SK-N-SH (cell line): ENCODE measurements around the gene KCNIP4. TPM values are rescaled to one million over a fixed set of nuclear protein-coding genes. Genes with fewer than 3 reads are reported as not detected.

ENCODE experiments used
- CTCF ChIA-PET: fragments of 300-600, 350-600 bp; formaldehyde crosslinking; extraction: SDS; loops from one replicate; lab custom pipeline; 2021; lab: Yijun Ruan, JAX
- POLR2A ChIA-PET: fragments of 350-600 bp; sonication (Branson Sonifier 250); formaldehyde crosslinking; extraction: SDS; loops from one replicate; lab custom pipeline; 2020; ENCODE audit warnings: antibody characterized with exemption, inconsistent platforms; lab: Yijun Ruan, JAX
- DNase-seq: peaks from one replicate; pipeline ENCODE4 v3.0.0; 2012
- H2AFZ ChIP-seq: fragments of 200-600 bp; sonication (generic); 2 replicates; pipeline ENCODE4 v1.8.1; 2016; ENCODE audit warnings: antibody characterized with exemption, mild to moderate bottlenecking, low read depth
- H3F3A ChIP-seq: fragments of 200-600 bp; sonication (generic); replicated peaks from 2 replicates; pipeline ENCODE3; 2016; ENCODE audit warnings: antibody characterized with exemption, mild to moderate bottlenecking; ENCODE audit not compliant: insufficient read depth
- H3K27ac ChIP-seq, 2 experiments: fragments of 200-500 bp in 1 of 2; fragments of 200-600 bp in 1 of 2; sonication (Bioruptor generic) in 1 of 2; sonication (generic), shearing (Covaris generic) in 1 of 2; 2 replicates each; pipeline versions ENCODE4 v1.5.1 to v1.6.1; 2014 to 2016; ENCODE audit warnings: low read depth in 2 of 2, inconsistent platforms in 1 of 2, low read length in 1 of 2, mild to moderate bottlenecking in 1 of 2, mixed read lengths in 1 of 2
- H3K27me3 ChIP-seq: fragments of 200-600 bp; sonication (generic), shearing (Covaris generic); 2 replicates; pipeline ENCODE4 v1.6.1; 2016; ENCODE audit warnings: mixed run types; ENCODE audit not compliant: insufficient read depth
- H3K36me3 ChIP-seq, 2 experiments: fragments of 200-500 bp in 1 of 2; fragments of 200-600 bp in 1 of 2; sonication (Bioruptor generic) in 1 of 2; sonication (generic) in 1 of 2; replicated peaks in 1 of 2; 2 replicates each; pipeline versions ENCODE3 to v1.5.1; 2014 to 2016; ENCODE audit warnings: low read length in 1 of 2, mild to moderate bottlenecking in 1 of 2; ENCODE audit not compliant: insufficient read depth in 2 of 2, control insufficient read depth in 1 of 2
- H3K4me1 ChIP-seq, 2 experiments: fragments of 200-500 bp in 1 of 2; fragments of 200-600 bp in 1 of 2; sonication (Bioruptor generic) in 1 of 2; sonication (generic), shearing (Covaris generic) in 1 of 2; 2 replicates each; pipeline versions ENCODE4 v1.5.1 to v1.6.1; 2014 to 2016; ENCODE audit warnings: low read depth in 1 of 2, low read length in 1 of 2, mixed run types in 1 of 2; ENCODE audit not compliant: insufficient read depth in 2 of 2, control insufficient read depth in 1 of 2
- H3K4me2 ChIP-seq: fragments of 200-600 bp; sonication (generic), shearing (Covaris generic); 2 replicates; pipeline ENCODE4 v1.6.1; 2017; ENCODE audit warnings: mixed run types
- H3K4me3 ChIP-seq, 2 experiments: fragments of 200-500 bp in 1 of 2; fragments of 200-600 bp in 1 of 2; sonication (Bioruptor generic) in 1 of 2; sonication (generic), shearing (Covaris generic) in 1 of 2; 2 replicates each; pipeline versions ENCODE4 v1.5.1 to v1.8.1; 2014 to 2016; ENCODE audit warnings: low read depth in 2 of 2, inconsistent platforms in 1 of 2, low read length in 1 of 2, mild to moderate bottlenecking in 1 of 2, mixed read lengths in 1 of 2, moderate library complexity in 1 of 2
- H3K79me2 ChIP-seq: fragments of 200-600 bp; sonication (generic); 2 replicates; pipeline ENCODE4 v1.8.1; 2017; ENCODE audit warnings: mild to moderate bottlenecking; ENCODE audit not compliant: insufficient read depth
- H3K9ac ChIP-seq: fragments of 200-600 bp; sonication (generic); 2 replicates; pipeline ENCODE4 v1.6.1; 2017; ENCODE audit warnings: mixed run types
- H3K9me2 ChIP-seq: fragments of 200-600 bp; sonication (generic); 2 replicates; pipeline ENCODE4 v1.6.1; 2017; ENCODE audit warnings: mixed run types
- H3K9me3 ChIP-seq: fragments of 200-600 bp; sonication (generic); 2 replicates; pipeline ENCODE4 v1.6.1; 2017; ENCODE audit warnings: mixed run types, mild to moderate bottlenecking, moderate library complexity
- H4K20me1 ChIP-seq: fragments of 200-600 bp; sonication (generic); 2 replicates; pipeline ENCODE4 v1.6.1; 2017; ENCODE audit warnings: mild to moderate bottlenecking, mixed run types; ENCODE audit not compliant: insufficient read depth
- ELF1 ChIP-seq: IDR thresholded peaks from 2 replicates; pipeline ENCODE4 v1.4.0; 2012
- EZH2phosphoT487 ChIP-seq: fragments of 200-600 bp; sonication (generic); IDR thresholded peaks from 2 replicates; pipeline ENCODE4 v1.6.1; 2017; ENCODE audit warnings: low read depth, mixed run types, mild to moderate bottlenecking, antibody characterized with exemption, moderate library complexity, borderline replicate concordance
- FOXJ3 ChIP-seq: sonication (generic); formaldehyde crosslinking; IDR thresholded peaks from 2 replicates; pipeline ENCODE4 v1.5.1; 2020; ENCODE audit warnings: mild to moderate bottlenecking, missing genetic modification reagents
- FOXM1 ChIP-seq: IDR thresholded peaks from 2 replicates; pipeline ENCODE4 v1.4.0; 2012; ENCODE audit warnings: low read depth, mild to moderate bottlenecking
- GABPA ChIP-seq: IDR thresholded peaks from 2 replicates; pipeline ENCODE4 v1.4.0; 2012; ENCODE audit warnings: low read depth, mild to moderate bottlenecking
- JUND ChIP-seq: IDR thresholded peaks from 2 replicates; pipeline ENCODE4 v1.4.0; 2012
- NFIC ChIP-seq: IDR thresholded peaks from 2 replicates; pipeline ENCODE4 v1.4.0; 2012; ENCODE audit warnings: borderline replicate concordance
- POLR2AphosphoS5 ChIP-seq: IDR thresholded peaks from 2 replicates; pipeline ENCODE4 v1.6.1; 2012; ENCODE audit warnings: low read depth, low read length
- RXRA ChIP-seq: IDR thresholded peaks from 2 replicates; pipeline ENCODE4 v1.4.0; 2012; ENCODE audit warnings: low read depth, mild to moderate bottlenecking, borderline replicate concordance
- YY1 ChIP-seq: IDR thresholded peaks from 2 replicates; pipeline ENCODE4 v1.4.0; 2012; ENCODE audit warnings: low read depth, mild to moderate bottlenecking
- WGBS: methylation state at CpG from one replicate; pipeline ENCODE4 v1.1.6; 2017; ENCODE audit warnings: low lambda C conversion rate; 5-methylcytosine and 5-hydroxymethylcytosine counted together
- polyA plus RNA-seq, 3 experiments: library from polyadenylated mRNA; depleted of rRNA; stranded (reverse); fragments of >200 nt; gene quantifications; 2 replicates each; pipeline ENCODE4 v1.2.3, GENCODE V29; 2012
- TF ChIP-seq, protein P1 (sequence below): fragments of 150-350 bp; IDR thresholded peaks from 2 replicates; pipeline ENCODE4 v1.6.1; 2017; ENCODE audit warnings: antibody characterized with exemption, low read length, low read depth, borderline replicate concordance
- TF ChIP-seq, protein P2 (sequence below): fragments of 200-600 bp; sonication (generic); IDR thresholded peaks from 2 replicates; pipeline ENCODE4 v1.6.1; 2017; ENCODE audit warnings: antibody characterized with exemption, mild to moderate bottlenecking, moderate library complexity
- TF ChIP-seq, protein P3 (sequence below): IDR thresholded peaks from 2 replicates; pipeline ENCODE4; 2012
- TF ChIP-seq, protein P4 (sequence below): IDR thresholded peaks from 2 replicates; pipeline ENCODE4 v1.4.0; 2012; ENCODE audit warnings: low read depth, borderline replicate concordance
- TF ChIP-seq, protein P5 (sequence below): IDR thresholded peaks from 2 replicates; pipeline ENCODE4 v1.6.1; 2012; ENCODE audit warnings: mild to moderate bottlenecking, low read depth, low read length, moderate library complexity
- TF ChIP-seq, protein P6 (sequence below): IDR thresholded peaks from 2 replicates; pipeline ENCODE4 v1.4.0; 2012; ENCODE audit warnings: low read depth
- TF ChIP-seq, protein P7 (sequence below): IDR thresholded peaks from 2 replicates; pipeline ENCODE4 v1.4.0; 2012; ENCODE audit warnings: low read depth, borderline replicate concordance

The KCNIP4 gene
- polyA plus RNA-seq, 1 of the 3 experiments (the other 2 are of a cell fraction): 0.18 TPM

DNA sequence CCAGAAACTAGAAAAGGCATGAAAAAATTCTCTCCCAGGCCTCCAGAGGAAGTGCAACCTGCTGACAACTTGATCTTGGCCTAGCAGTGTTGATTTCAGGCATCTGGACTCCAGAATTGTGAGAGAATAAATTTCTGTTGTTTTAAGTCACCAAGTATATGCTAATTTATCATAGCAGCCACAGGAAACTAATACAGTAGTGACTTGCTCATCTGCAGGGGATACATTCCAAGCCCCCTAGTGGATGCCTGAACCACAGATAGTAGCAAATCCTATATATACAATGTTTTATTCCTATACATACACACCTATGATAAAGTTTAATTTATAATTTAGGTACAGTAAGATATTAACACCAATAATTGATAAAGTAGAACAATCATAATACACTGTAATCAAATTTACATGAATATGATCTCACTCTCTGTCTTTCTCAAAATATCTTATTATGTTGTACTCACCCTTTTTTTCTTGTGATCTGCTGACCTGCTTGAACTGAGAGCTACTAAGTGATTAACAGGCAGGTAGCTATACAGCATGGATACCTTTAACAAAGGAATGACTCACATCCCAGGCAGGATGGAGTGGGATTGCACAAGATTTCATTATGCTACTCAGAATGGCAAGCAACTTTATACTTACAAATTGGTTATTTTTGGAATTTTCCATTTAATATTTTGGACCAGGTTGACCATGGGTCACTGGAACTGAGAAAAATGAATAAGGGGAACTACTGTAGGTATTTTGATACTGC is 501.1 kb downstream of the KCNIP4 start:
- no peak for DNase-seq
- Histone ChIP-seq H2AFZ (no peak overlapping the region), H4K20me1 (no peaks in the 10 kb centered on the region), H3F3A (no peaks in the 10 kb centered on the region), H3K9me3 (no peaks in the 10 kb centered on the region), H3K9ac (no peak overlapping the region)
- POLR2A ChIA-PET: no interaction called here
- CTCF ChIA-PET: interaction anchor here (1.6 kb wide), 1 partner anchor 22 kb away, joined by 5 read pairs; no protein-coding TSS in a partner anchor
- TF ChIP-seq RXRA: no peak
- TF ChIP-seq, protein P1, sequence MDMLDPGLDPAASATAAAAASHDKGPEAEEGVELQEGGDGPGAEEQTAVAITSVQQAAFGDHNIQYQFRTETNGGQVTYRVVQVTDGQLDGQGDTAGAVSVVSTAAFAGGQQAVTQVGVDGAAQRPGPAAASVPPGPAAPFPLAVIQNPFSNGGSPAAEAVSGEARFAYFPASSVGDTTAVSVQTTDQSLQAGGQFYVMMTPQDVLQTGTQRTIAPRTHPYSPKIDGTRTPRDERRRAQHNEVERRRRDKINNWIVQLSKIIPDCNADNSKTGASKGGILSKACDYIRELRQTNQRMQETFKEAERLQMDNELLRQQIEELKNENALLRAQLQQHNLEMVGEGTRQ: no peak
- TF ChIP-seq, protein P2, sequence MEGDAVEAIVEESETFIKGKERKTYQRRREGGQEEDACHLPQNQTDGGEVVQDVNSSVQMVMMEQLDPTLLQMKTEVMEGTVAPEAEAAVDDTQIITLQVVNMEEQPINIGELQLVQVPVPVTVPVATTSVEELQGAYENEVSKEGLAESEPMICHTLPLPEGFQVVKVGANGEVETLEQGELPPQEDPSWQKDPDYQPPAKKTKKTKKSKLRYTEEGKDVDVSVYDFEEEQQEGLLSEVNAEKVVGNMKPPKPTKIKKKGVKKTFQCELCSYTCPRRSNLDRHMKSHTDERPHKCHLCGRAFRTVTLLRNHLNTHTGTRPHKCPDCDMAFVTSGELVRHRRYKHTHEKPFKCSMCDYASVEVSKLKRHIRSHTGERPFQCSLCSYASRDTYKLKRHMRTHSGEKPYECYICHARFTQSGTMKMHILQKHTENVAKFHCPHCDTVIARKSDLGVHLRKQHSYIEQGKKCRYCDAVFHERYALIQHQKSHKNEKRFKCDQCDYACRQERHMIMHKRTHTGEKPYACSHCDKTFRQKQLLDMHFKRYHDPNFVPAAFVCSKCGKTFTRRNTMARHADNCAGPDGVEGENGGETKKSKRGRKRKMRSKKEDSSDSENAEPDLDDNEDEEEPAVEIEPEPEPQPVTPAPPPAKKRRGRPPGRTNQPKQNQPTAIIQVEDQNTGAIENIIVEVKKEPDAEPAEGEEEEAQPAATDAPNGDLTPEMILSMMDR: peak; percentile 32
- TF ChIP-seq, all 33 proteins: peak for 1
- H3K4me1 ChIP-seq: no peaks in the 10 kb centered on the region
- no peaks in the 10 kb centered on the region for H3K27me3 ChIP-seq
- no peaks in the 10 kb centered on the region for H3K79me2 ChIP-seq
- H3K9me2 ChIP-seq: no peaks in the 10 kb centered on the region
- no peak overlapping the region for H3K4me3 ChIP-seq
- H3K36me3 ChIP-seq: no peaks in the 10 kb centered on the region
- no peak overlapping the region for H3K4me2 ChIP-seq
- no peak overlapping the region for H3K27ac ChIP-seq

DNA sequence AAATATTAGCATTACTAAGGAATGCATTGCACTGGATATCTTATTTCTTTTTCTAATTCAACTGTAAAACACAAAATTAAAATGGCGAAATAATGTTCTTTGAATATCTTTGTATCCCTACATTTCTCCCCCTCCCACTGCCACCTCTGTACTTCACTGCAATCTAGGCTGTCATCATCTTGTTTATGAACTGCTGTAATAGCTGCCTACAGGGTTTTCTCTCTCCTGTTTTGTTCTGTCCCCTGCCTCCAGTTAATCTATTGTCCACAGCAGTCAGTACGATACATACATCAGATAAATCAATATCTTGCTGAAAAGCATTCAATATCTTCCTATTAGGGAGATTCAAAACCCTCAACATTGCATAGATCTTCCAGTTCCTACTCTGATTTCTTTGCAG is 528.4 kb downstream of the KCNIP4 start:
- ChIA-PET POLR2A (no interaction called here), CTCF (no interaction called here)
- H2AFZ ChIP-seq: no peak overlapping the region
- H3K9me2 ChIP-seq: no peaks in the 10 kb centered on the region
- H3K4me1 ChIP-seq: no peaks in the 10 kb centered on the region; a peak in 1 of 4 replicates
- no peak for DNase-seq
- no peaks in the 10 kb centered on the region for H3K79me2 ChIP-seq
- no peak overlapping the region for H3K4me2 ChIP-seq
- no peak overlapping the region for H3K27ac ChIP-seq
- 21% methylated on average over 2 of the region's 2 CpGs for WGBS
- H3F3A ChIP-seq: no peaks in the 10 kb centered on the region
- no peaks in the 10 kb centered on the region for H3K9me3 ChIP-seq
- no peaks in the 10 kb centered on the region for H4K20me1 ChIP-seq
- no peak overlapping the region for H3K4me3 ChIP-seq
- no peaks in the 10 kb centered on the region for H3K27me3 ChIP-seq
- H3K9ac ChIP-seq: no peak overlapping the region
- no peaks in the 10 kb centered on the region for H3K36me3 ChIP-seq
- TF ChIP-seq, protein P3, sequence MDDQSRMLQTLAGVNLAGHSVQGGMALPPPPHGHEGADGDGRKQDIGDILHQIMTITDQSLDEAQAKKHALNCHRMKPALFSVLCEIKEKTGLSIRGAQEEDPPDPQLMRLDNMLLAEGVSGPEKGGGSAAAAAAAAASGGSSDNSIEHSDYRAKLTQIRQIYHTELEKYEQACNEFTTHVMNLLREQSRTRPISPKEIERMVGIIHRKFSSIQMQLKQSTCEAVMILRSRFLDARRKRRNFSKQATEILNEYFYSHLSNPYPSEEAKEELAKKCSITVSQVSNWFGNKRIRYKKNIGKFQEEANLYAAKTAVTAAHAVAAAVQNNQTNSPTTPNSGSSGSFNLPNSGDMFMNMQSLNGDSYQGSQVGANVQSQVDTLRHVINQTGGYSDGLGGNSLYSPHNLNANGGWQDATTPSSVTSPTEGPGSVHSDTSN: no peak
- TF ChIP-seq JUND (no peak), NFIC (no peak), YY1 (no peak), FOXM1 (no peak), GABPA (no peak), EZH2phosphoT487 (no peak), ELF1 (no peak), POLR2AphosphoS5 (no peak), FOXJ3 (CRISPR knock-in tag) (no peak)
- TF ChIP-seq, protein P4, sequence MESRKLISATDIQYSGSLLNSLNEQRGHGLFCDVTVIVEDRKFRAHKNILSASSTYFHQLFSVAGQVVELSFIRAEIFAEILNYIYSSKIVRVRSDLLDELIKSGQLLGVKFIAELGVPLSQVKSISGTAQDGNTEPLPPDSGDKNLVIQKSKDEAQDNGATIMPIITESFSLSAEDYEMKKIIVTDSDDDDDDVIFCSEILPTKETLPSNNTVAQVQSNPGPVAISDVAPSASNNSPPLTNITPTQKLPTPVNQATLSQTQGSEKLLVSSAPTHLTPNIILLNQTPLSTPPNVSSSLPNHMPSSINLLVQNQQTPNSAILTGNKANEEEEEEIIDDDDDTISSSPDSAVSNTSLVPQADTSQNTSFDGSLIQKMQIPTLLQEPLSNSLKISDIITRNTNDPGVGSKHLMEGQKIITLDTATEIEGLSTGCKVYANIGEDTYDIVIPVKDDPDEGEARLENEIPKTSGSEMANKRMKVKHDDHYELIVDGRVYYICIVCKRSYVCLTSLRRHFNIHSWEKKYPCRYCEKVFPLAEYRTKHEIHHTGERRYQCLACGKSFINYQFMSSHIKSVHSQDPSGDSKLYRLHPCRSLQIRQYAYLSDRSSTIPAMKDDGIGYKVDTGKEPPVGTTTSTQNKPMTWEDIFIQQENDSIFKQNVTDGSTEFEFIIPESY: no peak
- TF ChIP-seq, protein P5, sequence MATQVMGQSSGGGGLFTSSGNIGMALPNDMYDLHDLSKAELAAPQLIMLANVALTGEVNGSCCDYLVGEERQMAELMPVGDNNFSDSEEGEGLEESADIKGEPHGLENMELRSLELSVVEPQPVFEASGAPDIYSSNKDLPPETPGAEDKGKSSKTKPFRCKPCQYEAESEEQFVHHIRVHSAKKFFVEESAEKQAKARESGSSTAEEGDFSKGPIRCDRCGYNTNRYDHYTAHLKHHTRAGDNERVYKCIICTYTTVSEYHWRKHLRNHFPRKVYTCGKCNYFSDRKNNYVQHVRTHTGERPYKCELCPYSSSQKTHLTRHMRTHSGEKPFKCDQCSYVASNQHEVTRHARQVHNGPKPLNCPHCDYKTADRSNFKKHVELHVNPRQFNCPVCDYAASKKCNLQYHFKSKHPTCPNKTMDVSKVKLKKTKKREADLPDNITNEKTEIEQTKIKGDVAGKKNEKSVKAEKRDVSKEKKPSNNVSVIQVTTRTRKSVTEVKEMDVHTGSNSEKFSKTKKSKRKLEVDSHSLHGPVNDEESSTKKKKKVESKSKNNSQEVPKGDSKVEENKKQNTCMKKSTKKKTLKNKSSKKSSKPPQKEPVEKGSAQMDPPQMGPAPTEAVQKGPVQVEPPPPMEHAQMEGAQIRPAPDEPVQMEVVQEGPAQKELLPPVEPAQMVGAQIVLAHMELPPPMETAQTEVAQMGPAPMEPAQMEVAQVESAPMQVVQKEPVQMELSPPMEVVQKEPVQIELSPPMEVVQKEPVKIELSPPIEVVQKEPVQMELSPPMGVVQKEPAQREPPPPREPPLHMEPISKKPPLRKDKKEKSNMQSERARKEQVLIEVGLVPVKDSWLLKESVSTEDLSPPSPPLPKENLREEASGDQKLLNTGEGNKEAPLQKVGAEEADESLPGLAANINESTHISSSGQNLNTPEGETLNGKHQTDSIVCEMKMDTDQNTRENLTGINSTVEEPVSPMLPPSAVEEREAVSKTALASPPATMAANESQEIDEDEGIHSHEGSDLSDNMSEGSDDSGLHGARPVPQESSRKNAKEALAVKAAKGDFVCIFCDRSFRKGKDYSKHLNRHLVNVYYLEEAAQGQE: no peak
- TF ChIP-seq, protein P6, sequence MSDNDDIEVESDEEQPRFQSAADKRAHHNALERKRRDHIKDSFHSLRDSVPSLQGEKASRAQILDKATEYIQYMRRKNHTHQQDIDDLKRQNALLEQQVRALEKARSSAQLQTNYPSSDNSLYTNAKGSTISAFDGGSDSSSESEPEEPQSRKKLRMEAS: no peak
- TF ChIP-seq, protein P7, sequence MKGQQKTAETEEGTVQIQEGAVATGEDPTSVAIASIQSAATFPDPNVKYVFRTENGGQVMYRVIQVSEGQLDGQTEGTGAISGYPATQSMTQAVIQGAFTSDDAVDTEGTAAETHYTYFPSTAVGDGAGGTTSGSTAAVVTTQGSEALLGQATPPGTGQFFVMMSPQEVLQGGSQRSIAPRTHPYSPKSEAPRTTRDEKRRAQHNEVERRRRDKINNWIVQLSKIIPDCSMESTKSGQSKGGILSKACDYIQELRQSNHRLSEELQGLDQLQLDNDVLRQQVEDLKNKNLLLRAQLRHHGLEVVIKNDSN: no peak
